ENCODE measurements around the gene PCDHGA1. TPM values are rescaled to one million over a fixed set of nuclear protein-coding genes. Genes with fewer than 3 reads are reported as not detected.

The PCDHGA1 gene
- total RNA-seq, 1 experiment from 2014 or later = 0.63 TPM

GRCh38 chr5:141343953-141344463, 13.7 kb downstream of the PCDHGA1 start:
- Histone ChIP-seq H3K4me1 (ENCODE audit: insufficient read depth, low read length) (no peaks in the 10 kb centered on the region), H3K9me3 (ENCODE audit: control insufficient read depth, low read depth, low read length) (peaks cover 25% of the 10 kb centered on the region), H2BK12ac (ENCODE audit: insufficient read length, low read depth, low read length) (no peak overlapping the region), H4K20me1 (ENCODE audit: control insufficient read depth, insufficient read depth, insufficient read length) (no peaks in the 10 kb centered on the region), H2BK120ac (ENCODE audit: low read depth, low read length, poor library complexity, severe bottlenecking) (no peak overlapping the region), H2BK15ac (ENCODE audit: low read depth, low read length) (no peak overlapping the region), H3K14ac (ENCODE audit: insufficient read depth, low read length) (no peak overlapping the region), H3T11ph (ENCODE audit: low read length) (no peak overlapping the region), H3K23me2 (ENCODE audit: insufficient read length, low read depth, low read length, poor library complexity, severe bottlenecking) (no peaks in the 10 kb centered on the region), H4K5ac (ENCODE audit: insufficient read length, low read depth, low read length) (no peak overlapping the region), H2BK20ac (ENCODE audit: low read depth, low read length, poor library complexity, severe bottlenecking) (no peak overlapping the region), H2BK5ac (ENCODE audit: insufficient read length, low read length) (no peak overlapping the region), H3K27ac (ENCODE audit: insufficient read length, low read depth, low read length) (no peak overlapping the region), H3K9ac (ENCODE audit: extremely low read depth, insufficient read length, low read length) (no peak overlapping the region), H3K79me2 (ENCODE audit: insufficient read depth, low read length) (no peaks in the 10 kb centered on the region), H3K4me2 (ENCODE audit: insufficient read depth, insufficient read length, low read length) (no peak overlapping the region), H3K23ac (ENCODE audit: insufficient read length, low read depth, low read length) (no peak overlapping the region), H3K27me3 (ENCODE audit: insufficient read depth, low read length) (no peaks in the 10 kb centered on the region), H3K56ac (ENCODE audit: insufficient read length, low read depth, low read length) (no peak overlapping the region), H3K18ac (ENCODE audit: insufficient read length, low read depth, low read length) (no peak overlapping the region), H2AK5ac (ENCODE audit: insufficient read length, low read length) (no peak overlapping the region), H3K4ac (ENCODE audit: low read depth, low read length) (no peak overlapping the region), H4K8ac (replicated peaks; ENCODE audit: insufficient read length, low read depth, low read length) (no peak overlapping the region), H4K91ac (ENCODE audit: insufficient read length, low read depth, low read length) (no peak overlapping the region), H2AFZ (ENCODE audit: low read length) (peak overlapping the region; percentile 35), H3K79me1 (ENCODE audit: insufficient read depth, low read depth, low read length, poor library complexity, severe bottlenecking) (no peaks in the 10 kb centered on the region)
- no peak for DNase-seq
- no CpG with 5 or more reads among the region's 31 CpGs for WGBS (ENCODE audit: extremely low coverage, insufficient read length, low lambda C conversion rate)
- Mint-ChIP-seq H3K9me3 (peaks cover 61 to 72% of the 10 kb centered on the region in 2 experiments), H3K4me3 (no peak overlapping the region), H3K36me3 (ENCODE audit: insufficient read depth in 1 of 3, low read depth in 3 of 3) (peaks cover 15 to 47% (median 32%) of the 10 kb centered on the region in 3 experiments), H3K4me1 (peaks cover 0 to 4% of the 10 kb centered on the region in 2 experiments; a peak in 2 of 4 replicates), H3K27me3 (ENCODE audit: low read depth) (peaks cover 9% of the 10 kb centered on the region), H3K27ac (no peak overlapping the region)
- TF ChIP-seq CTCF (conservative IDR thresholded peaks at IDR 0.05) = no peak
